Mesenchymal stem cell (in vitro differentiated cells and primary cell): ENCODE data around the gene CXCL9.
"Not testable (repeated sequence)": the region's sequence is repeated elsewhere in the genome, so short reads cannot be mapped to it uniquely, and the experiment has no call there.

Experiments
- DNase-seq: peaks from one replicate; pipeline ENCODE4 v3.0.0-alpha.2; 2013
- H2AFZ ChIP-seq: one replicate; pipeline ENCODE4 v1.6.1; 2013; ENCODE audit warnings: low read depth, mild to moderate bottlenecking, control low read depth, inconsistent platforms, low read length, moderate library complexity
- H2AK5ac ChIP-seq: 2 replicates; pipeline ENCODE4 v1.6.1; 2013; ENCODE audit warnings: low read length, moderate library complexity, mild to moderate bottlenecking, inconsistent platforms; ENCODE audit not compliant: severe bottlenecking
- H2BK120ac ChIP-seq: one replicate; pipeline ENCODE4 v1.6.1; 2013; ENCODE audit warnings: low read depth, mild to moderate bottlenecking, inconsistent platforms, low read length, moderate library complexity
- H2BK12ac ChIP-seq, 2 experiments: one replicate each; pipeline ENCODE4 v1.6.1; 2013; ENCODE audit warnings: inconsistent platforms in 2 of 2, low read length in 2 of 2, mild to moderate bottlenecking in 2 of 2, moderate library complexity in 2 of 2, control low read depth in 1 of 2
- H2BK15ac ChIP-seq: one replicate; pipeline ENCODE4 v1.6.1; 2013; ENCODE audit warnings: mild to moderate bottlenecking, low read depth, inconsistent platforms; ENCODE audit not compliant: poor library complexity, severe bottlenecking
- H2BK5ac ChIP-seq: 2 replicates; pipeline ENCODE4 v1.6.1; 2013; ENCODE audit warnings: low read depth, mild to moderate bottlenecking, low read length, control low read depth, inconsistent platforms; ENCODE audit not compliant: poor library complexity, severe bottlenecking
- H3K14ac ChIP-seq, 2 experiments: one replicate each; pipeline ENCODE4 v1.6.1; 2013; ENCODE audit warnings: inconsistent platforms in 2 of 2, low read length in 2 of 2, control low read depth in 1 of 2, mild to moderate bottlenecking in 1 of 2, moderate library complexity in 1 of 2
- H3K18ac ChIP-seq, 2 experiments: one replicate each; pipeline ENCODE4 v1.6.1; 2013; ENCODE audit warnings: inconsistent platforms in 2 of 2, low read length in 2 of 2, control low read depth in 1 of 2, low read depth in 1 of 2, mild to moderate bottlenecking in 1 of 2
- H3K23ac ChIP-seq, 2 experiments: one replicate each; pipeline ENCODE4 v1.6.1; 2013; ENCODE audit warnings: inconsistent platforms in 2 of 2, low read length in 2 of 2, mild to moderate bottlenecking in 2 of 2, moderate library complexity in 2 of 2, control low read depth in 1 of 2
- H3K27ac ChIP-seq: 2 replicates; pipeline ENCODE4 v1.5.1; 2013; ENCODE audit warnings: mild to moderate bottlenecking, moderate library complexity, low read length, control low read depth, inconsistent platforms; ENCODE audit not compliant: poor library complexity, severe bottlenecking
- H3K27me3 ChIP-seq, 2 experiments: 2 replicates each; pipeline versions ENCODE4 v1.6.1 to v1.7.0; 2013; ENCODE audit warnings: low read length in 2 of 2, mild to moderate bottlenecking in 2 of 2, moderate library complexity in 2 of 2, control low read depth in 1 of 2, inconsistent platforms in 1 of 2; ENCODE audit not compliant: control insufficient read depth in 1 of 2, insufficient read depth in 1 of 2
- H3K36me3 ChIP-seq, 2 experiments: 2 replicates each; pipeline versions ENCODE4 v1.6.1 to v1.7.0; 2013; ENCODE audit warnings: low read length in 2 of 2, control low read depth in 1 of 2, inconsistent platforms in 1 of 2, low read depth in 1 of 2, mild to moderate bottlenecking in 1 of 2; ENCODE audit not compliant: insufficient read depth in 2 of 2, control insufficient read depth in 1 of 2
- H3K4ac ChIP-seq, 2 experiments: one replicate each; pipeline ENCODE4 v1.6.1; 2013; ENCODE audit warnings: inconsistent platforms in 2 of 2, low read length in 2 of 2, mild to moderate bottlenecking in 2 of 2, moderate library complexity in 2 of 2, control low read depth in 1 of 2, low read depth in 1 of 2
- H3K4me1 ChIP-seq: 2 replicates; pipeline ENCODE4 v1.6.1; 2013; ENCODE audit warnings: low read depth, low read length, control low read depth; ENCODE audit not compliant: control insufficient read depth, insufficient read depth
- H3K4me2 ChIP-seq: 2 replicates; pipeline ENCODE4 v1.6.1; 2013; ENCODE audit warnings: low read length, mild to moderate bottlenecking, inconsistent platforms; ENCODE audit not compliant: poor library complexity, severe bottlenecking
- H3K4me3 ChIP-seq, 2 experiments: 2 replicates each; pipeline versions ENCODE4 v1.5.1 to v1.7.0; 2013; ENCODE audit warnings: low read length in 2 of 2, mild to moderate bottlenecking in 2 of 2, control low read depth in 1 of 2, low read depth in 1 of 2; ENCODE audit not compliant: insufficient read depth in 1 of 2
- H3K79me1 ChIP-seq: replicated peaks from 2 replicates; pipeline ENCODE4 v1.6.1; 2013; ENCODE audit warnings: mild to moderate bottlenecking, control low read depth, low read length, inconsistent platforms; ENCODE audit not compliant: poor library complexity, severe bottlenecking
- H3K9ac ChIP-seq: 2 replicates; pipeline ENCODE4 v1.7.0; 2013; ENCODE audit warnings: mild to moderate bottlenecking, low read length, moderate library complexity
- H3K9me3 ChIP-seq: 2 replicates; pipeline ENCODE4 v1.7.0; 2013; ENCODE audit warnings: mild to moderate bottlenecking, low read length; ENCODE audit not compliant: control insufficient read depth
- H4K8ac ChIP-seq: one replicate; pipeline ENCODE4 v1.6.1; 2013; ENCODE audit warnings: inconsistent platforms, mild to moderate bottlenecking, low read length, moderate library complexity
- H4K91ac ChIP-seq: one replicate; pipeline ENCODE4 v1.6.1; 2013; ENCODE audit warnings: mild to moderate bottlenecking, low read length, inconsistent platforms
- WGBS: methylation state at CpG from one replicate; pipeline ENCODE4 v1.1.7; 2013; ENCODE audit warnings: mixed read lengths; 5-methylcytosine and 5-hydroxymethylcytosine counted together

Gene CXCL9

DNA sequence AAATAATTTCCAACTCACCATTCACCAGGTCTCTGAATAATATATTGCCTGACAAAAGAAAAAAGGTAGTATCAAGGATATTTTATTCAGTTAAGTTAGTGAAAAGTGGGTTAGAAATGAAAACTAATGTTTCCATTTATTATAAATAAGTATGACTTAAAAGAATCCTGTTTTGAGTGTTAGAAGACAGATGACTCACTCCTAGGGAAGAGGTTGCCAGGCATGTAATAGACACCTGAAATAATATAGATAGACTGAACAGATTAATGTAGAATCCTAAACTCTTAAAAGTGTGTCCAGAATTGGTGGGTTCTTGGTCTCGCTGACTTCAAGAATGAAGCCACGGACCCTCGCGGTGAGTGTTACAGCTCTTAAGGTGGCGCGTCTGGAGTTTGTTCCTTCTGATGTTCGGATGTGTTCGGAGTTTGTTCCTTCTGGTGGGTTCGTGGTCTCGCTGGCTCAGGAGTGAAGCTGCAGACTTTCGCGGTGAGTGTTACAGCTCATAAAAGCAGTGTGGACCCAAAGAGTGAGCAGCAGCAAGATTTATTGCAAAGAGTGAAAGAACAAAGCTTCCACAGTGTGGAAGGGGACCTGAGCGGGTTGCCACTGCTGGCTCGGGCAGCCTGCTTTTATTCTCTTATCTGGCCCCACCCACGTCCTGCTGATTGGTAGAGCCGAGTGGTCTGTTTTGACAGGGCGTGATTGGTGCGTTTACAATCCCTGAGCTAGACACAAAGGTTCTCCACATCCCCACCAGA is 35.1 kb upstream of the CXCL9 start:
- H3K4ac ChIP-seq, H3K79me1 ChIP-seq, H3K14ac ChIP-seq, H3K23ac ChIP-seq, H2AK5ac ChIP-seq, H2BK120ac ChIP-seq, H3K27me3 ChIP-seq, H4K8ac ChIP-seq, H3K9ac ChIP-seq, H3K4me3 ChIP-seq, DNase-seq, H2BK5ac ChIP-seq, H2AFZ ChIP-seq, H3K4me1 ChIP-seq, H3K36me3 ChIP-seq, H2BK15ac ChIP-seq, H2BK12ac ChIP-seq, H3K9me3 ChIP-seq, H3K18ac ChIP-seq, H3K4me2 ChIP-seq, H3K27ac ChIP-seq, H4K91ac ChIP-seq: not testable (repeated sequence)
- 95% methylated on average over 10 of the region's 18 CpGs for WGBS

GRCh38 chr4:76036855-76037254 is 29.5 kb upstream of the CXCL9 start:
- H3K4me3 ChIP-seq, result no peak overlapping the region
- H4K8ac ChIP-seq, result no peak overlapping the region
- H2AK5ac ChIP-seq, result no peak overlapping the region
- DNase-seq, result no peak
- H3K4me1 ChIP-seq, result no peaks in the 10 kb centered on the region
- H3K79me1 ChIP-seq, result no peaks in the 10 kb centered on the region
- H3K27me3 ChIP-seq, result peaks cover 0 to 3% of the 10 kb centered on the region in 2 experiments
- H3K27ac ChIP-seq, result no peak overlapping the region
- H2AFZ ChIP-seq, result no peak overlapping the region
- WGBS, result 94% methylated on average over 3 of the region's 3 CpGs
- H4K91ac ChIP-seq, result no peak overlapping the region
- no peak overlapping the region for H3K9ac ChIP-seq
- H3K9me3 ChIP-seq, result no peaks in the 10 kb centered on the region
- no peaks in the 10 kb centered on the region for H3K36me3 ChIP-seq
- H3K23ac ChIP-seq, result no peak overlapping the region
- no peak overlapping the region for H2BK12ac ChIP-seq
- H3K18ac ChIP-seq, result no peak overlapping the region
- no peak overlapping the region for H2BK5ac ChIP-seq
- no peak overlapping the region for H2BK15ac ChIP-seq
- no peak overlapping the region for H3K4me2 ChIP-seq
- no peak overlapping the region for H3K4ac ChIP-seq
- no peak overlapping the region for H3K14ac ChIP-seq
- no peak overlapping the region for H2BK120ac ChIP-seq

- Histone ChIP-seq H3K14ac (no peak within 1 kb of the TSS), H3K27ac (no peak within 1 kb of the TSS), H3K36me3 (no peaks in the 10 kb centered on the region), H3K9ac (no peak within 1 kb of the TSS), H3K27me3 (peaks cover 0 to 3% of the 10 kb centered on the region in 2 experiments), H2BK15ac (no peak within 1 kb of the TSS), H4K91ac (no peak within 1 kb of the TSS), H2AFZ (no peak within 1 kb of the TSS), H3K79me1 (no peaks in the 10 kb centered on the region), H3K4me3 (no peak within 1 kb of the TSS), H3K9me3 (no peaks in the 10 kb centered on the region), H3K23ac (no peak within 1 kb of the TSS), H3K4ac (no peak within 1 kb of the TSS), H2AK5ac (no peak within 1 kb of the TSS), H2BK120ac (no peak within 1 kb of the TSS), H3K4me2 (no peak within 1 kb of the TSS), H4K8ac (no peak within 1 kb of the TSS), H2BK12ac (no peak within 1 kb of the TSS), H3K18ac (no peak within 1 kb of the TSS), H2BK5ac (no peak within 1 kb of the TSS), H3K4me1 (no peaks in the 10 kb centered on the region)
- WGBS, result 97% methylated on average over 2 of the region's 2 CpGs
- DNase-seq, result no peak
Measured at GRCh38 chr4:76035799-76036380, 28.6 kb upstream of the CXCL9 start, which contains the start of gene CXCL11. Gene CXCL11, minus strand, starts transcription at chr4:76036070. Its CDS starts 83 bp downstream, at chr4:76035987.

GRCh38 chr4:76035141-76035540 is 27.8 kb upstream of the CXCL9 start:
- no peak overlapping the region for H2BK15ac ChIP-seq
- H3K23ac ChIP-seq, result no peak overlapping the region
- WGBS, result 80% methylated on average over 2 of the region's 3 CpGs
- H3K27me3 ChIP-seq, result no peaks in the 10 kb centered on the region
- no peak overlapping the region for H3K14ac ChIP-seq
- no peak for DNase-seq
- no peak overlapping the region for H2AFZ ChIP-seq
- no peak overlapping the region for H3K4me3 ChIP-seq
- H2BK120ac ChIP-seq, result no peak overlapping the region
- no peak overlapping the region for H3K4me2 ChIP-seq
- no peaks in the 10 kb centered on the region for H3K36me3 ChIP-seq
- H4K91ac ChIP-seq, result no peak overlapping the region
- no peak overlapping the region for H2BK5ac ChIP-seq
- no peaks in the 10 kb centered on the region for H3K9me3 ChIP-seq
- H3K79me1 ChIP-seq, result no peaks in the 10 kb centered on the region
- H3K4ac ChIP-seq, result no peak overlapping the region
- no peak overlapping the region for H3K18ac ChIP-seq
- no peak overlapping the region for H2AK5ac ChIP-seq
- no peak overlapping the region for H4K8ac ChIP-seq
- no peak overlapping the region for H2BK12ac ChIP-seq
- H3K4me1 ChIP-seq, result no peaks in the 10 kb centered on the region
- H3K9ac ChIP-seq, result no peak overlapping the region
- no peak overlapping the region for H3K27ac ChIP-seq
